Measurements from ENCODE around the gene BDH1.

BDH1 gene

GRCh38 chr3:197507081-197507480, 48.7 kb downstream of the BDH1 start:
- DNase-seq (ENCODE audit: low read depth in 2 of 2) = no peak

GRCh38 chr3:197505796-197506548, 49.8 kb downstream of the BDH1 start:
- no peak for DNase-seq (ENCODE audit: low read depth in 2 of 2)

GRCh38 chr3:197504641-197505121, 51.1 kb downstream of the BDH1 start:
- no peak for DNase-seq (ENCODE audit: low read depth in 2 of 2)

GRCh38 chr3:197504229-197504628, 51.5 kb downstream of the BDH1 start:
- DNase-seq (ENCODE audit: low read depth in 2 of 2) = no peak

- no peak for DNase-seq (ENCODE audit: low read depth in 2 of 2)
Observed at GRCh38 chr3:197503652-197504051, 52.1 kb downstream of the BDH1 start.

GRCh38 chr3:197501879-197502620, 53.7 kb downstream of the BDH1 start:
- DNase-seq (ENCODE audit: low read depth in 2 of 2) = no peak

GRCh38 chr3:197501496-197501878, 54.3 kb downstream of the BDH1 start:
- DNase-seq (ENCODE audit: low read depth in 2 of 2) = no peak

- no peak for DNase-seq (ENCODE audit: low read depth in 2 of 2)
Observed at GRCh38 chr3:197500812-197501211, 55.0 kb downstream of the BDH1 start.

GRCh38 chr3:197499427-197499826, 56.3 kb downstream of the BDH1 start:
- DNase-seq (ENCODE audit: low read depth in 2 of 2) = no peak

GRCh38 chr3:197498499-197499241, 57.1 kb downstream of the BDH1 start:
- no peak for DNase-seq (ENCODE audit: low read depth in 2 of 2)

GRCh38 chr3:197496746-197497125, 59.0 kb downstream of the BDH1 start:
- DNase-seq (ENCODE audit: low read depth in 2 of 2) = no peak

GRCh38 chr3:197495999-197496745, 59.6 kb downstream of the BDH1 start:
- DNase-seq (ENCODE audit: low read depth in 2 of 2) = no peak

GRCh38 chr3:197495499-197495898, 60.3 kb downstream of the BDH1 start:
- DNase-seq (ENCODE audit: low read depth in 2 of 2) = no peak

- no peak for DNase-seq (ENCODE audit: low read depth in 2 of 2)
Observed at GRCh38 chr3:197495059-197495455, 60.7 kb downstream of the BDH1 start.

GRCh38 chr3:197494366-197495058, 61.3 kb downstream of the BDH1 start:
- no peak for DNase-seq (ENCODE audit: low read depth in 2 of 2)

- no peak for DNase-seq (ENCODE audit: low read depth in 2 of 2)
Observed at GRCh38 chr3:197493049-197493448, 62.7 kb downstream of the BDH1 start.

- no peak for DNase-seq (ENCODE audit: low read depth in 2 of 2)
Observed at GRCh38 chr3:197491923-197492664, 63.7 kb downstream of the BDH1 start.

- DNase-seq (ENCODE audit: low read depth in 2 of 2) = no peak
Observed at GRCh38 chr3:197491478-197491877, 64.3 kb downstream of the BDH1 start.

GRCh38 chr3:197490098-197491058, 65.4 kb downstream of the BDH1 start:
- no peak for DNase-seq (ENCODE audit: low read depth in 2 of 2)
